ENCODE measurements around the gene MRPL14. TPM values are rescaled to one million over a fixed set of nuclear protein-coding genes. Genes with fewer than 3 reads are reported as not detected.

Gene MRPL14
- total RNA-seq, 1 experiment from 2014 or later, result 69.6 TPM

- Histone ChIP-seq H3K4me3 (replicated peaks in 1 of 2; ENCODE audit: low read depth in 1 of 2, low read length in 2 of 2) (no peak overlapping the region), H3K27ac (ENCODE audit: low read depth, low read length) (no peak overlapping the region), H4K20me1 (ENCODE audit: insufficient read depth) (no peaks in the 10 kb centered on the region), H3K4me1 (ENCODE audit: control insufficient read depth in 1 of 2, insufficient read depth in 2 of 2, low read length in 2 of 2) (peaks cover 9 to 25% of the 10 kb centered on the region in 2 experiments), H3K9me2 (ENCODE audit: insufficient read depth) (no peaks in the 10 kb centered on the region), H2AFZ (ENCODE audit: low read depth, low read length, poor library complexity, severe bottlenecking) (no peak overlapping the region), H3K9ac (ENCODE audit: low read length) (no peak overlapping the region), H3K27me3 (ENCODE audit: insufficient read depth, low read length) (no peaks in the 10 kb centered on the region), H3K36me3 (ENCODE audit: control insufficient read depth in 1 of 2, insufficient read depth in 2 of 2, low read length in 2 of 2) (no peaks in the 10 kb centered on the region), H3K4me2 (ENCODE audit: low read length) (no peak overlapping the region), H3K79me2 (ENCODE audit: insufficient read depth, low read length) (no peaks in the 10 kb centered on the region), H3K9me3 (ENCODE audit: control insufficient read depth in 1 of 2, insufficient read depth in 1 of 2, low read depth in 1 of 2, low read length in 2 of 2) (no peaks in the 10 kb centered on the region)
- ChIA-PET CTCF (interaction anchor here (0.6 to 4.0 kb wide), 28 partner anchors 11 to 475 kb away, joined by 3 to 45 read pairs (median 4); partner anchors contain the start of genes GTPBP2 and VEGFA), POLR2A (interaction anchor here (0.6 to 1.6 kb wide), 5 partner anchors 222 to 411 kb away, joined by 3 to 8 read pairs (median 3); partner anchors contain the start of gene VEGFA), RAD21 (ENCODE audit: low non-redundant PET in 1 of 2, low total read pairs in 2 of 2, uncharacterized antibody in 2 of 2, unreplicated experiment in 2 of 2) (interaction anchor here (0.6 to 1.2 kb wide), 15 partner anchors 16 to 569 kb away, joined by 3 to 10 read pairs (median 4); partner anchors contain the start of genes VEGFA (in 2 of the 2) and LRRC73 (in 1 of the 2))
- no TSS peak for BruUV-seq (replicated peaks)
- no peak for TF ChIP-seq TCF7L2 (IDR thresholded peaks at IDR 0.05; ENCODE audit: borderline replicate concordance, extremely low read depth, insufficient read depth, insufficient read length)
- no peak for TF ChIP-seq ZFX (IDR thresholded peaks at IDR 0.05)
- no peak for TF ChIP-seq ZNF274 (IDR thresholded peaks at IDR 0.05; ENCODE audit: low read depth, low read length)
- no peak for TF ChIP-seq CBX3 (IDR thresholded peaks at IDR 0.05; ENCODE audit: low read depth)
- TF ChIP-seq POLR2A (IDR thresholded peaks at IDR 0.05; ENCODE audit: borderline replicate concordance, extremely low read depth, insufficient read depth, insufficient read length), result no peak
- no peak for TF ChIP-seq JUND (IDR thresholded peaks at IDR 0.05)
- no peak for TF ChIP-seq SIN3A (IDR thresholded peaks at IDR 0.05; ENCODE audit: low read depth)
- TF ChIP-seq POLR2AphosphoS5 (IDR thresholded peaks at IDR 0.05; ENCODE audit: low read depth, low read length), result no peak
- TF ChIP-seq EZH2phosphoT487 (IDR thresholded peaks at IDR 0.05; ENCODE audit: borderline replicate concordance), result no peak
- no peak for TF ChIP-seq ATF3 (IDR thresholded peaks at IDR 0.05)
- TF ChIP-seq EZH2 (IDR thresholded peaks at IDR 0.05), result no peak
- no peak for TF ChIP-seq ZBTB33 (IDR thresholded peaks at IDR 0.05; ENCODE audit: extremely low read depth, insufficient replicate concordance, low read length)
- intact Hi-C loops (cut with micrococcal nuclease), result loop anchor here (2.0 to 10.0 kb wide), 2 partner anchors 154 to 222 kb away; no protein-coding TSS in a partner anchor
- ATAC-seq (no peak), DNase-seq (ENCODE audit: low read depth, low spot score) (no peak)
Measured at GRCh38 chr6:44078219-44078826, 48.9 kb downstream of the MRPL14 start.

Data from HCT116 (cell line).